Hepatic stellate cell (primary cell): ENCODE results near the gene TPP1.

Experiments used
- DNase-seq: peaks from one replicate; pipeline ENCODE4 v3.0.0; 2011; ENCODE audit warnings: low spot score

TPP1 gene

GRCh38 chr11:6627762-6628241 is 8.6 kb upstream of the TPP1 start:
- no peak for DNase-seq

- DNase-seq, result no peak
Observed at GRCh38 chr11:6626971-6627761, 7.9 kb upstream of the TPP1 start.

- no peak for DNase-seq
Observed at GRCh38 chr11:6625832-6626420, 6.7 kb upstream of the TPP1 start.

- no peak for DNase-seq
Observed at GRCh38 chr11:6625156-6625831, 6.1 kb upstream of the TPP1 start.

GRCh38 chr11:6623391-6624363 is 4.5 kb upstream of the TPP1 start:
- no peak for DNase-seq

GRCh38 chr11:6622261-6623171 is 3.3 kb upstream of the TPP1 start:
- no peak for DNase-seq

- DNase-seq, result no peak
Observed at GRCh38 chr11:6621711-6622211, 2.5 kb upstream of the TPP1 start.

GRCh38 chr11:6620636-6621035 is 1.4 kb upstream of the TPP1 start:
- no peak for DNase-seq

GRCh38 chr11:6618117-6619003 is 862 bp downstream of the TPP1 start:
- peak; percentile 76 for DNase-seq

- DNase-seq, result no peak
Observed at GRCh38 chr11:6617315-6617781, 1.9 kb downstream of the TPP1 start.

- DNase-seq, result no peak
Observed at GRCh38 chr11:6616596-6617250, 2.5 kb downstream of the TPP1 start.

- no peak for DNase-seq
Observed at GRCh38 chr11:6615882-6616585, 3.2 kb downstream of the TPP1 start.

- no peak for DNase-seq
Observed at GRCh38 chr11:6615046-6615445, 4.2 kb downstream of the TPP1 start.

- DNase-seq, result no peak
Observed at GRCh38 chr11:6614446-6614845, 4.8 kb downstream of the TPP1 start.

- no peak for DNase-seq
Observed at GRCh38 chr11:6613496-6613895, 5.7 kb downstream of the TPP1 start.

- peak; percentile 93 for DNase-seq
Observed at GRCh38 chr11:6612213-6613041, 6.8 kb downstream of the TPP1 start, which contains the start of gene TAF10. Gene TAF10, minus strand, starts transcription at chr11:6612216. Its CDS starts 27 bp downstream, at chr11:6612189.

- DNase-seq, result no peak
Observed at GRCh38 chr11:6611963-6612212, 7.3 kb downstream of the TPP1 start.
